GM21528 (cell line): ENCODE measurements around the gene MDH2.
"Not testable (repeated sequence)": the region's sequence is repeated elsewhere in the genome, so short reads cannot be mapped to it uniquely, and the experiment has no call there.

Experiments
- ATAC-seq: cut with Tn5 transposase; IDR thresholded peaks from one replicate; pipeline ENCODE4 v1.9.1; 2021; ENCODE audit warnings: mild to moderate bottlenecking, moderate library complexity; ENCODE audit not compliant: unreplicated experiment, low FRiP score

MDH2 gene

GRCh38 chr7:76106130-76106529 is 58.2 kb downstream of the MDH2 start:
- not testable (repeated sequence) for ATAC-seq

- ATAC-seq, result no peak
These were observed 59.0 kb downstream of the MDH2 start for GRCh38 chr7:76106893-76107292.

GRCh38 chr7:76108540-76109233 is 60.8 kb downstream of the MDH2 start:
- ATAC-seq, result no peak

- not testable (repeated sequence) for ATAC-seq
These were observed 65.2 kb downstream of the MDH2 start for GRCh38 chr7:76113042-76113630.

- not testable (repeated sequence) for ATAC-seq
These were observed 66.8 kb downstream of the MDH2 start for GRCh38 chr7:76114742-76115141.
